ENCODE measurements around the gene TMEM213. TPM values are rescaled to one million over a fixed set of nuclear protein-coding genes. Genes with fewer than 3 reads are reported as not detected.

The TMEM213 gene
- total RNA-seq, 1 experiment from 2014 or later: 11.3 TPM

DNA sequence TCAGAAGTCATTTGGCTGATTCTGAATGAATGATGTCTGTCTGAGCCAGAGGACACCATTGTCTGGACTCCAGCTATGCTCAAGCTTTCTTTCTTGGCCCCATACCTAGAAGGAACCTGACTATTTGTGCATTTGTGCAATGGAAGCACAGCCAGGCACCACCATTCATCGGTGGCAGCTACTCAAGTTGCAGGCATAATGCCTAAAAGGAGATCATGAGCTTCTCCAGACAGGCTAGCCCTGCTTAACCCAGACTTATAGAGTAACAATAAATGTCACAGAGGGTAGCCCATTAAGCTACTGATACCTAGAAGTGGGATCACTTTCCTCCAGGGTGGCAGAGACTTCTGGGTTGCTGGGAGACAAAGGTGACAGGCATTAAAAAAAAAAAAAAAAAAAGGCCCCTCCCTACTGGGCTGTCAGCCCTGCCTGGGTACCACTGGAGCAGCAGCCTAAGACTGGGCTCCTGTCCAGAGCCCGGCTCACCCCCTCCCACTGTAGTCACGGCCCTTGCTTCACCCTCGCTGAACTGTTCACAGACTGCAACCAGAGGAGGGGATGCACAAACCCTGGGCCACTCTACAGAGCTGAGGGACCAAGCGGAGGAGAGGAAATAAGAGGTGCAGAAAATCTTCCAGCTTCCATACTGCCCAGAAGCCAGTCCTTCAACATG is 75.6 kb downstream of the TMEM213 start:
- no peaks in the 10 kb centered on the region for H3K36me3 Mint-ChIP-seq (ENCODE audit: insufficient read depth, unreplicated experiment)
- CTCF ChIA-PET: interaction anchor here (0.6 to 0.7 kb wide), 4 partner anchors 53 to 729 kb away, joined by 3 to 10 read pairs (median 4); no protein-coding TSS in a partner anchor
- TF ChIP-seq, protein P1, sequence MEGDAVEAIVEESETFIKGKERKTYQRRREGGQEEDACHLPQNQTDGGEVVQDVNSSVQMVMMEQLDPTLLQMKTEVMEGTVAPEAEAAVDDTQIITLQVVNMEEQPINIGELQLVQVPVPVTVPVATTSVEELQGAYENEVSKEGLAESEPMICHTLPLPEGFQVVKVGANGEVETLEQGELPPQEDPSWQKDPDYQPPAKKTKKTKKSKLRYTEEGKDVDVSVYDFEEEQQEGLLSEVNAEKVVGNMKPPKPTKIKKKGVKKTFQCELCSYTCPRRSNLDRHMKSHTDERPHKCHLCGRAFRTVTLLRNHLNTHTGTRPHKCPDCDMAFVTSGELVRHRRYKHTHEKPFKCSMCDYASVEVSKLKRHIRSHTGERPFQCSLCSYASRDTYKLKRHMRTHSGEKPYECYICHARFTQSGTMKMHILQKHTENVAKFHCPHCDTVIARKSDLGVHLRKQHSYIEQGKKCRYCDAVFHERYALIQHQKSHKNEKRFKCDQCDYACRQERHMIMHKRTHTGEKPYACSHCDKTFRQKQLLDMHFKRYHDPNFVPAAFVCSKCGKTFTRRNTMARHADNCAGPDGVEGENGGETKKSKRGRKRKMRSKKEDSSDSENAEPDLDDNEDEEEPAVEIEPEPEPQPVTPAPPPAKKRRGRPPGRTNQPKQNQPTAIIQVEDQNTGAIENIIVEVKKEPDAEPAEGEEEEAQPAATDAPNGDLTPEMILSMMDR (IDR thresholded peaks at IDR 0.05; ENCODE audit: unreplicated experiment): no peak
- no peak overlapping the region for H3K4me3 Mint-ChIP-seq (ENCODE audit: low read depth, unreplicated experiment)
- H3K27ac Mint-ChIP-seq (ENCODE audit: unreplicated experiment): no peak overlapping the region
- peaks cover 18% of the 10 kb centered on the region for H3K4me1 Mint-ChIP-seq (ENCODE audit: low read depth, unreplicated experiment)
- intact Hi-C loops (cut with micrococcal nuclease; ENCODE audit: unreplicated experiment): no loop called here
- H3K27me3 Mint-ChIP-seq (ENCODE audit: unreplicated experiment): no peaks in the 10 kb centered on the region
- no peak for DNase-seq
- no peaks in the 10 kb centered on the region for H3K9me3 Mint-ChIP-seq (ENCODE audit: low read depth, unreplicated experiment)
- no TSS peak for BruUV-seq (replicated peaks)

DNA sequence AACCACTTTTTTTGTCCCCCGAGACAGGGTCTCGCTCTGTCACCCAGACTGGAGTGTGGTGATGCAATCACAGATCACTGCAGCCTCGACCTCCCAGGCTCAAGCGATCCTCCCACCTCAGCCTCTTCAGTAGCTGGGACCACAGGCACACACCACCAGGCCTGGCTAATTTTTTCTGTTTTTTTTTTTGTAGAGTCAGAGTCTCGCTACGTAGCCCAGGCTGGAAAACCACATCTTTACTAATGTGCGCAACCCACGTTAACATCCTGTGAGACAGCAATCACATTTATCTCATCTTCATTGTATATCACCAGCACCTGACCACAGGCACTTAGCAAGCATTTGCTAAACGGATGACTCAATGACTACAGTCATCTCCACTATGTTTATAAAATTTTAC is 78.0 kb downstream of the TMEM213 start:
- CTCF ChIA-PET: interaction anchor here (0.6 kb wide), 1 partner anchor 867 kb away, joined by 7 read pairs; no protein-coding TSS in a partner anchor
- no TSS peak for BruUV-seq (replicated peaks)
- Mint-ChIP-seq H3K4me3 (ENCODE audit: low read depth, unreplicated experiment) (no peak overlapping the region), H3K27me3 (ENCODE audit: unreplicated experiment) (no peaks in the 10 kb centered on the region), H3K4me1 (ENCODE audit: low read depth, unreplicated experiment) (peaks cover 22% of the 10 kb centered on the region), H3K36me3 (ENCODE audit: insufficient read depth, unreplicated experiment) (no peaks in the 10 kb centered on the region), H3K9me3 (ENCODE audit: low read depth, unreplicated experiment) (no peaks in the 10 kb centered on the region), H3K27ac (ENCODE audit: unreplicated experiment) (no peak overlapping the region)
- TF ChIP-seq, protein P1 (IDR thresholded peaks at IDR 0.05; ENCODE audit: unreplicated experiment): no peak
- no peak for DNase-seq
- intact Hi-C loops (cut with micrococcal nuclease; ENCODE audit: unreplicated experiment): no loop called here

GRCh38 chr7:138876326-138876725 is 78.5 kb downstream of the TMEM213 start:
- TF ChIP-seq, protein P1 (IDR thresholded peaks at IDR 0.05; ENCODE audit: unreplicated experiment): no peak
- Mint-ChIP-seq H3K4me1 (ENCODE audit: low read depth, unreplicated experiment) (peaks cover 28% of the 10 kb centered on the region), H3K27me3 (ENCODE audit: unreplicated experiment) (no peaks in the 10 kb centered on the region), H3K27ac (ENCODE audit: unreplicated experiment) (no peak overlapping the region), H3K36me3 (ENCODE audit: insufficient read depth, unreplicated experiment) (no peaks in the 10 kb centered on the region), H3K4me3 (ENCODE audit: low read depth, unreplicated experiment) (no peak overlapping the region), H3K9me3 (ENCODE audit: low read depth, unreplicated experiment) (no peaks in the 10 kb centered on the region)
- DNase-seq: no peak
- CTCF ChIA-PET: no interaction called here
- intact Hi-C loops (cut with micrococcal nuclease; ENCODE audit: unreplicated experiment): no loop called here
- BruUV-seq (replicated peaks): no TSS peak

DNA sequence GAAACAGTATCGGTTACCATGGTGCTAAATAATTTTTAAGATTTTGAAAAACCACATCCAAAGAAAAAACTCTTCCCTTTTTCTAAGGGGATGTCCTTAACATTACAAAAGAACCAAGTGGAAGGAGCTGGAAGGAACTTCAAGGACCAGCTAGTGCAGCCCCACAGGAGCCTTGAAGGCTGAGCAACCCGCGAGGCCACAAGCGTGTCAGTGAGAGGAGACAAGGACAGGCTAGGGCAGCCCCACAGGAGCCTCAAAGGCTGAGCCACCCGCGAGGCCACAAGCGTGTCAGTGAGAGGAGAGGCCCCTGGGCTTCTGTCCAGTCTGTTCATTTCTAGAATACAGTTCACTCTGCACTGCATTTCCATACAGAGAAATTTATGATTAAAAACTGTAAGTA is 80.3 kb downstream of the TMEM213 start:
- H3K36me3 Mint-ChIP-seq (ENCODE audit: insufficient read depth, unreplicated experiment): no peaks in the 10 kb centered on the region
- no peak overlapping the region for H3K27ac Mint-ChIP-seq (ENCODE audit: unreplicated experiment)
- CTCF ChIA-PET: no interaction called here
- TF ChIP-seq, protein P1 (IDR thresholded peaks at IDR 0.05; ENCODE audit: unreplicated experiment): no peak
- peaks cover 33% of the 10 kb centered on the region for H3K4me1 Mint-ChIP-seq (ENCODE audit: low read depth, unreplicated experiment)
- no peaks in the 10 kb centered on the region for H3K27me3 Mint-ChIP-seq (ENCODE audit: unreplicated experiment)
- H3K9me3 Mint-ChIP-seq (ENCODE audit: low read depth, unreplicated experiment): no peaks in the 10 kb centered on the region
- no peak overlapping the region for H3K4me3 Mint-ChIP-seq (ENCODE audit: low read depth, unreplicated experiment)
- intact Hi-C loops (cut with micrococcal nuclease; ENCODE audit: unreplicated experiment): no loop called here
- DNase-seq: no peak
- BruUV-seq (replicated peaks): no TSS peak

Data from Calu3 (cell line).